ENCODE data around the gene SCN1A. TPM values are rescaled to one million over a fixed set of nuclear protein-coding genes. Genes with fewer than 3 reads are reported as not detected.

Gene SCN1A
- total and polyA plus RNA-seq, 2 experiments from 2014 or later: under 0.01 TPM; not detected in 1

GRCh38 chr2:166092889-166093288 is 34.9 kb downstream of the SCN1A start:
- no peaks in the 10 kb centered on the region for H3K27me3 ChIP-seq
- no peak for TF ChIP-seq CTCF (IDR thresholded peaks at IDR 0.05; ENCODE audit: low read depth, low read length)
- H3K36me3 ChIP-seq: no peaks in the 10 kb centered on the region
- no peak overlapping the region for H3K27ac ChIP-seq
- peak in 1 of 2 donors; percentile 53 for DNase-seq (ENCODE audit: low read depth in 1 of 2, low spot score in 1 of 2)
- no peak overlapping the region for H3K4me3 ChIP-seq
- no peaks in the 10 kb centered on the region for H3K4me1 ChIP-seq (ENCODE audit: low read depth)
- H3K9me3 ChIP-seq (ENCODE audit: low read depth): no peaks in the 10 kb centered on the region

- DNase-seq (ENCODE audit: low read depth in 1 of 2, low spot score in 1 of 2): peak; percentile 28 to 44
Measured at GRCh38 chr2:166091439-166091838, 36.4 kb downstream of the SCN1A start.

GRCh38 chr2:166090908-166091307 is 36.9 kb downstream of the SCN1A start:
- no peaks in the 10 kb centered on the region for H3K36me3 ChIP-seq

More at GRCh38 chr2:166091439-166091838, 36.4 kb downstream of the SCN1A start:
- no peak for TF ChIP-seq CTCF (IDR thresholded peaks at IDR 0.05; ENCODE audit: low read depth, low read length)
- Histone ChIP-seq H3K27me3 (no peaks in the 10 kb centered on the region), H3K27ac (no peak overlapping the region), H3K4me3 (no peak overlapping the region), H3K4me1 (ENCODE audit: low read depth) (no peaks in the 10 kb centered on the region), H3K36me3 (no peaks in the 10 kb centered on the region), H3K9me3 (ENCODE audit: low read depth) (no peaks in the 10 kb centered on the region)

GRCh38 chr2:166090346-166090745 is 37.5 kb downstream of the SCN1A start:
- no peak overlapping the region for H3K27ac ChIP-seq
- no peaks in the 10 kb centered on the region for H3K4me1 ChIP-seq (ENCODE audit: low read depth)
- TF ChIP-seq CTCF (IDR thresholded peaks at IDR 0.05; ENCODE audit: low read depth, low read length): no peak
- H3K9me3 ChIP-seq (ENCODE audit: low read depth): no peaks in the 10 kb centered on the region
- no peaks in the 10 kb centered on the region for H3K36me3 ChIP-seq
- DNase-seq (ENCODE audit: low read depth in 1 of 2, low spot score in 1 of 2): peak in 1 of 2 donors; percentile 75
- no peaks in the 10 kb centered on the region for H3K27me3 ChIP-seq
- no peak overlapping the region for H3K4me3 ChIP-seq

More at GRCh38 chr2:166090908-166091307, 36.9 kb downstream of the SCN1A start:
- TF ChIP-seq CTCF (IDR thresholded peaks at IDR 0.05; ENCODE audit: low read depth, low read length): no peak
- no peaks in the 10 kb centered on the region for H3K27me3 ChIP-seq
- H3K4me3 ChIP-seq: no peak overlapping the region
- no peak overlapping the region for H3K27ac ChIP-seq
- peak in 1 of 2 donors; percentile 76 for DNase-seq (ENCODE audit: low read depth in 1 of 2, low spot score in 1 of 2)
- no peaks in the 10 kb centered on the region for H3K9me3 ChIP-seq (ENCODE audit: low read depth)
- H3K4me1 ChIP-seq (ENCODE audit: low read depth): no peaks in the 10 kb centered on the region

- Histone ChIP-seq H3K27me3 (no peaks in the 10 kb centered on the region), H3K4me3 (no peak overlapping the region), H3K4me1 (ENCODE audit: low read depth) (no peaks in the 10 kb centered on the region), H3K9me3 (ENCODE audit: low read depth) (no peaks in the 10 kb centered on the region), H3K36me3 (no peaks in the 10 kb centered on the region), H3K27ac (no peak overlapping the region)
- peak in 1 of 2 donors; percentile 92 for DNase-seq (ENCODE audit: low read depth in 1 of 2, low spot score in 1 of 2)
- TF ChIP-seq CTCF (IDR thresholded peaks at IDR 0.05; ENCODE audit: low read depth, low read length): no peak
Measured at GRCh38 chr2:166088634-166089033, 39.2 kb downstream of the SCN1A start.

- no peak for TF ChIP-seq CTCF (IDR thresholded peaks at IDR 0.05; ENCODE audit: low read depth, low read length)
- no peak for DNase-seq (ENCODE audit: low read depth in 1 of 2, low spot score in 1 of 2)
- Histone ChIP-seq H3K9me3 (ENCODE audit: low read depth) (no peaks in the 10 kb centered on the region), H3K4me3 (no peak overlapping the region), H3K27me3 (no peaks in the 10 kb centered on the region), H3K4me1 (ENCODE audit: low read depth) (no peaks in the 10 kb centered on the region), H3K27ac (no peak overlapping the region), H3K36me3 (no peaks in the 10 kb centered on the region)
Measured at GRCh38 chr2:166084301-166084700, 43.5 kb downstream of the SCN1A start.
